ENCODE measurements around the gene GAD1.

GAD1 gene

DNA sequence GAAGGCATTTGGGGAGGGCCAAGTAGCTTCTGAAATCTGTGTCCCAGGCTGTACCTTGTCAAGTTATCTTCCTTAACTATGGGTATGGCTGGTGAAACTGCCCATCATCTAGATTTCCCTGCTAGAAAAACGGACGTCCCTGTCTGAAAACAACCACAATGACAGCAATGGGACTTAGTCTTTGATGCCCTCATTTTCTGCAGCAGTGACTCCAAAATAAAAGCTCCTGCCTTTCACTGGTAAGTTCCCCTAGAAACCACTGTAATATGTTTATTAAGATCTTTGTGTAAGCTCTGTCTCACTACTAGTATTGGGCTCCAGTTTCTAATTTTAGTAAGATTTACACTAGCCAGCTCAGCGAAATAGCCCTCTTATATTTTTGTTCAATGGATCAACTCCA is 65.2 kb downstream of the GAD1 start:
- POLR2A ChIA-PET, result no interaction called here
- H3K9me3 ChIP-seq (ENCODE audit: control extremely low read depth in 1 of 5, control insufficient read depth in 4 of 5, insufficient read depth in 2 of 5, low read depth in 1 of 5, low read length in 4 of 5), result no peaks in the 10 kb centered on the region
- WGBS (ENCODE audit: insufficient coverage), result 78% methylated on average over 3 of the region's 3 CpGs
- no peaks in the 10 kb centered on the region for H3K36me3 ChIP-seq (ENCODE audit: control insufficient read depth in 4 of 4, insufficient read depth in 4 of 4, low read length in 3 of 4)
- H3K27ac ChIP-seq (ENCODE audit: insufficient read depth in 1 of 2, low read depth in 1 of 2, low read length in 2 of 2, poor library complexity in 1 of 2, severe bottlenecking in 2 of 2), result no peak overlapping the region
- H3K4me1 ChIP-seq (ENCODE audit: control extremely low read depth in 1 of 4, control insufficient read depth in 4 of 4, insufficient read depth in 4 of 4, low read length in 3 of 4), result peaks cover 0 to 5% (median 0%) of the 10 kb centered on the region in 4 experiments
- no peak overlapping the region for H3K4me3 ChIP-seq (ENCODE audit: control insufficient read depth in 1 of 7, extremely low read depth in 1 of 7, insufficient read depth in 4 of 7, low read depth in 2 of 7, low read length in 6 of 7)
- H3K27me3 ChIP-seq (replicated peaks in 2 of 5; ENCODE audit: control insufficient read depth in 4 of 5, insufficient read depth in 5 of 5, low read length in 4 of 5), result no peaks in the 10 kb centered on the region
- CTCF ChIA-PET, result interaction anchor here (1.0 to 2.0 kb wide), 2 partner anchors 9 to 10 kb away, joined by 4 to 7 read pairs; no protein-coding TSS in a partner anchor
- peak in 1 of 3 donors; percentile 3 for DNase-seq

DNA sequence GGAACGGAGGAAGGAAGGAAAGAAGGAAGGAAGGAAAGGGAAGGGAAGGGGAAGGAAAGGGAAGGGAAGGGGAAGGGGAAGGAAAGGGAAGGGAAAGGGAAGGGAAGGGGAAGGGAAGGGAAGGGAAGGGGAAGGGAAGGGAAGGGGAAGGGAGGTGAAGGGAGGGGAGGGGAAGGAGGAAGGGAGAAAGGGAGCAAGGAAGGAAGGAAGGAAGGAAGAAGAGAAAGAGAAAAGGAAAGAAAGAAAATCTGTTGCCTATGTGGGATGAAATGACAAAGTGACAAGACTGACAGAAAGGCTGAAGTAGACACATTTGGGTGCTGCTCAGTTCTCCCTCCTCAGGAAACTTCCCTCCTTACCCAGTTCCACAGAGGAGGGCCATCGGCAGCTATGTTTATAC is 66.1 kb downstream of the GAD1 start:
- CTCF ChIA-PET, result interaction anchor here (2.0 kb wide), 1 partner anchor 9 kb away, joined by 7 read pairs; no protein-coding TSS in a partner anchor
- no peak overlapping the region for H3K27ac ChIP-seq (ENCODE audit: insufficient read depth in 1 of 2, low read depth in 1 of 2, low read length in 2 of 2, poor library complexity in 1 of 2, severe bottlenecking in 2 of 2)
- H3K4me1 ChIP-seq (ENCODE audit: control extremely low read depth in 1 of 4, control insufficient read depth in 4 of 4, insufficient read depth in 4 of 4, low read length in 3 of 4), result peaks cover 0 to 5% (median 0%) of the 10 kb centered on the region in 4 experiments
- no peaks in the 10 kb centered on the region for H3K27me3 ChIP-seq (replicated peaks in 2 of 5; ENCODE audit: control insufficient read depth in 4 of 5, insufficient read depth in 5 of 5, low read length in 4 of 5)
- no peaks in the 10 kb centered on the region for H3K36me3 ChIP-seq (ENCODE audit: control insufficient read depth in 4 of 4, insufficient read depth in 4 of 4, low read length in 3 of 4)
- no peaks in the 10 kb centered on the region for H3K9me3 ChIP-seq (ENCODE audit: control extremely low read depth in 1 of 5, control insufficient read depth in 4 of 5, insufficient read depth in 2 of 5, low read depth in 1 of 5, low read length in 4 of 5)
- no peak overlapping the region for H3K4me3 ChIP-seq (ENCODE audit: control insufficient read depth in 1 of 7, extremely low read depth in 1 of 7, insufficient read depth in 4 of 7, low read depth in 2 of 7, low read length in 6 of 7)
- POLR2A ChIA-PET, result no interaction called here
- 100% methylated on average over 1 of the region's 2 CpGs for WGBS (ENCODE audit: insufficient coverage)
- no peak for DNase-seq

DNA sequence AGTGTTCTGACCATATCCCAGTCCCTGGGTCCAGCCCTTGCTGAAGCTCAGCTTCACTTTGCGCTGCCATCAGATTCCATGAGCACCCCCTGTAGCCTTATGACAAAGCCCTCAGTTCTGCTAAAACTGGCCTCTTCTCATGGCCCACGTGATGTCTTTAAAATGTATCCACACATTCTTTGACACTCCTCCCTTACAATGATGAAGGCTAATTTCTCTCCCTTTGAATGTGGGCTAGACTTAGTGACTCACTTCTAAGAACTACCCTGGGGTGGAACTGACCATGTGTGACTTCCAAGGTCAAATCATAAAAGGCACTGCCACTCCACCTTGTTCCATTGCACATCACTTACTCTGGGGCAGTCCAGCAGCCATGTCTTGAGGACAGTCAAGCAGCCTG is 67.0 kb downstream of the GAD1 start:
- 96% methylated on average over 2 of the region's 2 CpGs for WGBS (ENCODE audit: insufficient coverage)
- no peak for DNase-seq
- no peak overlapping the region for H3K27ac ChIP-seq (ENCODE audit: insufficient read depth in 1 of 2, low read depth in 1 of 2, low read length in 2 of 2, poor library complexity in 1 of 2, severe bottlenecking in 2 of 2)
- peaks cover 0 to under 1% (median 0%) of the 10 kb centered on the region in 4 experiments for H3K4me1 ChIP-seq (ENCODE audit: control extremely low read depth in 1 of 4, control insufficient read depth in 4 of 4, insufficient read depth in 4 of 4, low read length in 3 of 4)
- no peaks in the 10 kb centered on the region for H3K27me3 ChIP-seq (replicated peaks in 2 of 5; ENCODE audit: control insufficient read depth in 4 of 5, insufficient read depth in 5 of 5, low read length in 4 of 5)
- ChIA-PET CTCF (interaction anchor here (4.0 kb wide), 1 partner anchor 10 kb away, joined by 17 read pairs; no protein-coding TSS in a partner anchor), POLR2A (no interaction called here)
- H3K9me3 ChIP-seq (ENCODE audit: control extremely low read depth in 1 of 5, control insufficient read depth in 4 of 5, insufficient read depth in 2 of 5, low read depth in 1 of 5, low read length in 4 of 5), result no peaks in the 10 kb centered on the region
- H3K36me3 ChIP-seq (ENCODE audit: control insufficient read depth in 4 of 4, insufficient read depth in 4 of 4, low read length in 3 of 4), result no peaks in the 10 kb centered on the region
- no peak overlapping the region for H3K4me3 ChIP-seq (ENCODE audit: control insufficient read depth in 1 of 7, extremely low read depth in 1 of 7, insufficient read depth in 4 of 7, low read depth in 2 of 7, low read length in 6 of 7)

DNA sequence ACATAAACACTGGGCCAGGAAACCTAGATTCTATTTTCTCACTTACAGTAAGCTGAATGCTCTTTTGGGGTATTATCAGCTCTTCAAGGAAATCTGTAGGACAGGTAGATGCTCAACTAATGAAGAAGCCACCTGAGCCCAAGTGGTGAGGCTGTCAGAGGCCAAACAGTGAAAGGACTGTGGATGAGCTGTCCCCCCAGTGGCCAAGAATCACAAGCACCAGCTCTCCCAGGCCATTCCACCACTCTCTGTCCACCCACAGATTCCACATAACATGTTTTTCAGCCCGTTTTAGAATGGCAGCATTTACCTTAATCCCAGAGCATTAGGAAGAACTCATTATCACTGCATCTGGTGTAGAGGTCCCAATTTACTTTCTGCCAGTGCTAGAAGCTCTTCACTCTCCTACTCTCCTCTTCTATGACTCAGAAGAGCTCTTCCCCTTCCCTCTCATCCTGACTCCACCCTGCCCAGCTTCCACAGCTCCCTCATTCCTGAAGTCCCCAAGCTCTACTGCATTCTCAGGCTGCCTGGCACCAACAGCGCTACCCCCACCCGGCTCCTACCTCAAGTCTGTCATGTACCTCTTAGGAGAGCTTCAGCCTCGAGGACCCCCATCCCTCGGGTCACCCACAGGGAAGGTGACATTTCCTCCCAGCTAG is 68.6 kb downstream of the GAD1 start:
- no peak overlapping the region for H3K4me3 ChIP-seq (ENCODE audit: control insufficient read depth in 1 of 7, extremely low read depth in 1 of 7, insufficient read depth in 4 of 7, low read depth in 2 of 7, low read length in 6 of 7)
- ChIA-PET CTCF (interaction anchor here (1.3 to 4.0 kb wide), 2 partner anchors 8 to 11 kb away, joined by 3 to 17 read pairs; no protein-coding TSS in a partner anchor), POLR2A (no interaction called here)
- WGBS (ENCODE audit: insufficient coverage), result 96% methylated on average over 5 of the region's 5 CpGs
- H3K9me3 ChIP-seq (ENCODE audit: control extremely low read depth in 1 of 5, control insufficient read depth in 4 of 5, insufficient read depth in 2 of 5, low read depth in 1 of 5, low read length in 4 of 5), result no peaks in the 10 kb centered on the region
- H3K27ac ChIP-seq (ENCODE audit: insufficient read depth in 1 of 2, low read depth in 1 of 2, low read length in 2 of 2, poor library complexity in 1 of 2, severe bottlenecking in 2 of 2), result no peak overlapping the region
- DNase-seq, result no peak
- H3K4me1 ChIP-seq (ENCODE audit: control extremely low read depth in 1 of 4, control insufficient read depth in 4 of 4, insufficient read depth in 4 of 4, low read length in 3 of 4), result no peaks in the 10 kb centered on the region
- no peaks in the 10 kb centered on the region for H3K27me3 ChIP-seq (replicated peaks in 2 of 5; ENCODE audit: control insufficient read depth in 4 of 5, insufficient read depth in 5 of 5, low read length in 4 of 5)
- no peaks in the 10 kb centered on the region for H3K36me3 ChIP-seq (ENCODE audit: control insufficient read depth in 4 of 4, insufficient read depth in 4 of 4, low read length in 3 of 4)

DNA sequence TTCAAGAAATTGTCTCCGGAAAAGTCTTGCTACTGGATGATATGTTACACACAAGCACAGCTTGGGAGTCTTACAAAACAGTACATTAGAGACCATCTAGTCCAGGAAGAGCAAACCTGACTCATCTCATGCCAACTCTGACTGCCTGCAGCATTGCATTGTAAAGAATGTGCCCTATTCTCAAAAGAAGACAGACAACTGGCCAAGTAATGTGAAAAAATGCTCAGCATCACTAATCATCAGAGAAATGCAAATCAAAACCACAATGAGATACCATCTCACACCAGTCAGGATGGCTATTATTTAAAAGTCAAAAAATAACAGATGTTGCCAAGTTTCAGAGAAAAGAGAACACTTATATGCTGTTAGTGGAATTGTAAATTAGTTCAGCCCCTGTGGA is 69.7 kb downstream of the GAD1 start:
- DNase-seq, result peak in 1 of 3 donors; percentile 10
- H3K4me3 ChIP-seq (ENCODE audit: control insufficient read depth in 1 of 7, extremely low read depth in 1 of 7, insufficient read depth in 4 of 7, low read depth in 2 of 7, low read length in 6 of 7), result no peak overlapping the region
- no peaks in the 10 kb centered on the region for H3K27me3 ChIP-seq (replicated peaks in 2 of 5; ENCODE audit: control insufficient read depth in 4 of 5, insufficient read depth in 5 of 5, low read length in 4 of 5)
- 100% methylated on average over 1 of the region's 1 CpG for WGBS (ENCODE audit: insufficient coverage)
- H3K9me3 ChIP-seq (ENCODE audit: control extremely low read depth in 1 of 5, control insufficient read depth in 4 of 5, insufficient read depth in 2 of 5, low read depth in 1 of 5, low read length in 4 of 5), result no peaks in the 10 kb centered on the region
- POLR2A ChIA-PET, result no interaction called here
- CTCF ChIA-PET, result interaction anchor here (0.8 to 4.0 kb wide), 2 partner anchors 12 to 62 kb away, joined by 3 to 17 read pairs; no protein-coding TSS in a partner anchor
- H3K36me3 ChIP-seq (ENCODE audit: control insufficient read depth in 4 of 4, insufficient read depth in 4 of 4, low read length in 3 of 4), result no peaks in the 10 kb centered on the region
- no peaks in the 10 kb centered on the region for H3K4me1 ChIP-seq (ENCODE audit: control extremely low read depth in 1 of 4, control insufficient read depth in 4 of 4, insufficient read depth in 4 of 4, low read length in 3 of 4)
- no peak overlapping the region for H3K27ac ChIP-seq (ENCODE audit: insufficient read depth in 1 of 2, low read depth in 1 of 2, low read length in 2 of 2, poor library complexity in 1 of 2, severe bottlenecking in 2 of 2)

DNA sequence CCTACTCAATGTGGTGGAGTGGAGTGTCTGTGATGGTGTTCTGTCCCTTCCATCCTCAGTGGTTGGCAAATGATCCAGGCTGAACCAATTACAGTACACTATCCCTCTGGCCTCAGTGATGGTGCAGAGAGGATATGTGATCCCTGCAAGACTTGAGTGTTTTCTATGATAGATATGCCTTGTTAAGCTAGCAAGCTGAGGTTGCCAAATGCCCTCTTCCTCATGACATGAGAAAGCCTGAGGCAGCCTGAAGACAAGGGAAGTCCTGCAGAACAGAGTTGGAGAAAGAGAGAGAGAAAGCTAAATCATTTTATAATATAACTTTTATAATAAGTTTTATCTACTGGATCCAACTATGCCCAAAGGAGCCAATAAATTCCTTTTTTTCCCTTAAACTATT is 70.8 kb downstream of the GAD1 start:
- CTCF ChIA-PET, result interaction anchor here (0.8 kb wide), 1 partner anchor 63 kb away, joined by 3 read pairs; no protein-coding TSS in a partner anchor
- Histone ChIP-seq H3K27me3 (replicated peaks in 2 of 5; ENCODE audit: control insufficient read depth in 4 of 5, insufficient read depth in 5 of 5, low read length in 4 of 5) (no peaks in the 10 kb centered on the region), H3K9me3 (ENCODE audit: control extremely low read depth in 1 of 5, control insufficient read depth in 4 of 5, insufficient read depth in 2 of 5, low read depth in 1 of 5, low read length in 4 of 5) (no peaks in the 10 kb centered on the region), H3K27ac (ENCODE audit: insufficient read depth in 1 of 2, low read depth in 1 of 2, low read length in 2 of 2, poor library complexity in 1 of 2, severe bottlenecking in 2 of 2) (no peak overlapping the region), H3K4me3 (ENCODE audit: control insufficient read depth in 1 of 7, extremely low read depth in 1 of 7, insufficient read depth in 4 of 7, low read depth in 2 of 7, low read length in 6 of 7) (no peak overlapping the region), H3K36me3 (ENCODE audit: control insufficient read depth in 4 of 4, insufficient read depth in 4 of 4, low read length in 3 of 4) (no peaks in the 10 kb centered on the region), H3K4me1 (ENCODE audit: control extremely low read depth in 1 of 4, control insufficient read depth in 4 of 4, insufficient read depth in 4 of 4, low read length in 3 of 4) (no peaks in the 10 kb centered on the region)
- DNase-seq, result no peak
- POLR2A ChIA-PET, result no interaction called here

DNA sequence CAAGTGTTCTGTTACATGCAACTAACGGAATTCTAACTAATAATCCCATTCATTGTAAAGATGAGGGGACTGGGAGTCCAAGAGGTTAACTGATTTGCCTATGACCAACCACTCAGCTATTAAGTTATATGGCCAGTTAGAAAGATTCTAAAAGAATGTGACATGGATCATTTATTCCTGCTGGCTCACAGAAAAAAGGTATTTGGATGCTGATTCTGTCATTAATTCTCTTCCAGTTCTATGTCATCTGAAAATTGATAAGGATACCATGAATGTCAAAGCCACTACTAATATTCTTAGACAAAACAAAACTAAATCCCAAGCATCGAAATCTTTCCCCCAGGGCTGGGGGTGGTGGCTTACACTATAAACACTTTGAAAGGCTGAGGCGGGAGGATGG is 71.2 kb downstream of the GAD1 start:
- Histone ChIP-seq H3K36me3 (ENCODE audit: control insufficient read depth in 4 of 4, insufficient read depth in 4 of 4, low read length in 3 of 4) (no peaks in the 10 kb centered on the region), H3K27ac (ENCODE audit: insufficient read depth in 1 of 2, low read depth in 1 of 2, low read length in 2 of 2, poor library complexity in 1 of 2, severe bottlenecking in 2 of 2) (no peak overlapping the region), H3K9me3 (ENCODE audit: control extremely low read depth in 1 of 5, control insufficient read depth in 4 of 5, insufficient read depth in 2 of 5, low read depth in 1 of 5, low read length in 4 of 5) (no peaks in the 10 kb centered on the region), H3K4me1 (ENCODE audit: control extremely low read depth in 1 of 4, control insufficient read depth in 4 of 4, insufficient read depth in 4 of 4, low read length in 3 of 4) (no peaks in the 10 kb centered on the region), H3K4me3 (ENCODE audit: control insufficient read depth in 1 of 7, extremely low read depth in 1 of 7, insufficient read depth in 4 of 7, low read depth in 2 of 7, low read length in 6 of 7) (no peak overlapping the region), H3K27me3 (replicated peaks in 2 of 5; ENCODE audit: control insufficient read depth in 4 of 5, insufficient read depth in 5 of 5, low read length in 4 of 5) (no peaks in the 10 kb centered on the region)
- DNase-seq, result no peak
- WGBS (ENCODE audit: insufficient coverage), result 100% methylated on average over 1 of the region's 3 CpGs
- POLR2A ChIA-PET, result no interaction called here
- CTCF ChIA-PET, result no interaction called here
